H1 (cell line): Measurements from ENCODE around the gene PACSIN1.

Experiments used
- ATF3 ChIP-seq: IDR thresholded peaks from 2 replicates; pipeline ENCODE4 v1.6.1; 2011; ENCODE audit warnings: low read depth, mild to moderate bottlenecking, low read length; ENCODE audit not compliant: insufficient read depth
- EZH2 ChIP-seq: fragments of 200-600 bp; sonication (generic); IDR thresholded peaks from 2 replicates; pipeline ENCODE4 v1.7.1; 2012; ENCODE audit warnings: low read depth, mild to moderate bottlenecking, moderate library complexity, low read length, inconsistent platforms; ENCODE audit not compliant: severe bottlenecking
- JUND ChIP-seq: IDR thresholded peaks from 2 replicates; pipeline ENCODE4 v1.6.1; 2011; ENCODE audit warnings: mild to moderate bottlenecking, improper control_type of control experiment, low read length

- no peak for TF ChIP-seq EZH2
- TF ChIP-seq ATF3: no peak
- TF ChIP-seq JUND: no peak
Measured at GRCh38 chr6:34557228-34557627, 91.4 kb downstream of the PACSIN1 start.
